Myocyte (in vitro differentiated cells): Measurements from ENCODE around the gene KCNAB2. TPM values are rescaled to one million over a fixed set of nuclear protein-coding genes. Genes with fewer than 3 reads are reported as not detected.
A peak's percentile ranks its signal among the peaks of the same experiment; 100 is the strongest.

ENCODE experiments used
- DNase-seq: peaks from one replicate; pipeline ENCODE4 v3.0.0-alpha.2; 2012; ENCODE audit warnings: low read depth
- total RNA-seq: library from RNA; depleted of rRNA; stranded (reverse); fragments of >200 nt; gene quantifications from 2 replicates; pipeline ENCODE4 v1.2.3, GENCODE V29; 2014

The KCNAB2 gene
- total RNA-seq, 1 donor from 2014 or later: 1.2 TPM

GRCh38 chr1:6107409-6108356 is 62.0 kb downstream of the KCNAB2 start:
- DNase-seq: no peak

GRCh38 chr1:6108476-6108875 is 62.8 kb downstream of the KCNAB2 start:
- DNase-seq: no peak

- DNase-seq: peak; percentile 34
Observed at GRCh38 chr1:6108937-6109614, 63.4 kb downstream of the KCNAB2 start.

DNA sequence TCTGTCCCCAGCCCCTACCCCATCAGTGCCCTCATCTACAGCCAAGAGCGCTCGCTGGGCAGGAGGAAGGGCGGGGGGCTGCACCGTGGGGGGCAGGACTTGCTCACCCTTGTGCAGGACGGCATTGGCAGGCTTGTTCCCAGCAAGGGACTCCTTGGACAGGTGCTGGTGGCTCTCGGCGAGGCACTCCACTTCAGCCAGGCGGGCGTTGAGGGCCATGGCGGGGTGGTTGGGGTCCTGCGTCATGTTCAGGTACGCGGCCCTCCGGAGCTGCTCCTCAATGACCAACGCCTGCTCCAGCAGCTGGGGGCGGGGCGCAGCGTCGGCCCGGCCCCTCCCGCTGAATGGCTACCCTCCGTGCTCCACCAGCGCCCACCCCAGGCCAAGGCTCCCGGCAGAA is 64.0 kb downstream of the KCNAB2 start:
- DNase-seq: no peak

- DNase-seq: no peak
Observed at GRCh38 chr1:6110326-6110725, 64.6 kb downstream of the KCNAB2 start.

DNA sequence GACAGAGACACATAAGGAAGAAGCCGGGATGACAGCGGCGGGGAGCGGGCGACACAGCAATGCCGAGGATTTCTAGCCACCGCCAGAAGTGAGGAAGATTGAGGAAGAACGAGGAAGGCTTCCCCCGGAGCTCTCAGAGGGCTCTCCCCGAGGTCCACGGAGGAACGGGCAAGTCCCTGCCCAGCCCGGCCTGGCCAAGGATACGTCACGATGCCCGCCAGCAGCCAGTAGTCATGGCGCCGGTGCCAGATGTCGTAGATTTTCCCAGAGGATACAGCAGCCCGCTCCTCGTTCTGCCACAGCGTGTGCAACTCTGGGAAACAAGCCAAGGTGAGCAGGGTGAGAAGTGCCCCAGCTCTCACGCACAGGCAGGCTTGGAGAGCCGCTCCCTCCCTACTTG is 65.9 kb downstream of the KCNAB2 start:
- DNase-seq: peak; percentile 12

- no peak for DNase-seq
Observed at GRCh38 chr1:6111991-6112689, 66.5 kb downstream of the KCNAB2 start.

DNA sequence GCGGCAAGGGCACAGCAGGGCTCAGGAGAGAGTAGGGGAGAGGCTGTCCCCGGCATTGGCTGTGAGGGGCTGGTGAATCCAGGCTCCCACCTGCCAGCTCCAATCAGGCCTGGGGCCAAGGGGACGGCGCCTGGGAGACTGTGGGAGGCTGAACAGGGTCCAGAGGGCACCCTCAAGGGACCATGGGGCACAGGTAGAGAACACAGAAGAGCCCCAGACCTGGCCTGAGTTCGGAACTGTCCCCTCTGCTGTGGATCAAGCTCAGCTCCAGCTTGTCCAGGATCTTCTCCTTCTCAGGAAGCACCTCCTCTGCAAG is 67.0 kb downstream of the KCNAB2 start:
- DNase-seq: no peak

DNA sequence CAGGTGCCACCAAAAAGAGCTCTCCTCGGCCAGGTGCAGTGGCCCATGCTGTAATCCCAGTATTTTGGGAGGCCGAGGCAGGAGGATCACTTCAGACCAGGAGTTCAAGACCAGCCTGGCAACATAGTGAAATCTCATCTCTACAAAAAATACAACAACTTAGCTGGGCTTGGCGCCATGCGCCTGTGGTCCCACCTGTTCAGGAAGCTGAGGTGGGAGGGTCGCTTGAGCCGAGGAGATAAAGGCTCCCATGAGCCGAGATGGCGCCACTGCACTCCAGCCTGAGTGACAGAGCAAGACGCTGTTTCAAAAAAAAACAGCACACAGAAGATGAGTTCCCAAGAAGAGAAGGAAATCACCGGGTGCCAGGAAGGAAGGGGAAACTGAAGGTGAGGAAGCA is 67.4 kb downstream of the KCNAB2 start:
- no peak for DNase-seq

DNA sequence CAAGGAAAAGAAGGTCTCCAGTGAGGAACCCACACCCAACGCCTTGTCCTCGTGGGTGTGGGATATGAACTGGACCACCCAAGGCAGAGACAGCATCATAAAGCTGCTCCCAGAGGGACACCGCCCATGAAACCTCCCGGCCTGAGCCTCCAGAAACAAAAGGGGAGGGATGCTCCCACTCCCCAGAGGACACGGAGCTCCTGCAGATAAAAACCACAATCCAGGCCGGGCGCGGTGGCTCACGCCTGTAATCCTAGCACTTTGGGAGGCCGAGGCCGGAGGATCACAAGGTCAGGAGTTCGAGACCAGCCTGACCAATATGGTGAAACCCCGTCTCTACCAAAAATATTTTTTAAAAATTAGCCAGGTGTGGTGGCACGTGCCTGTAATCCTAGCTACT is 68.1 kb downstream of the KCNAB2 start:
- DNase-seq: no peak

GRCh38 chr1:6116137-6116536 is 70.4 kb downstream of the KCNAB2 start:
- peak; percentile 17 for DNase-seq

- no peak for DNase-seq
Observed at GRCh38 chr1:6117064-6117463, 71.4 kb downstream of the KCNAB2 start.

GRCh38 chr1:6117624-6118023 is 71.9 kb downstream of the KCNAB2 start:
- DNase-seq: no peak

DNA sequence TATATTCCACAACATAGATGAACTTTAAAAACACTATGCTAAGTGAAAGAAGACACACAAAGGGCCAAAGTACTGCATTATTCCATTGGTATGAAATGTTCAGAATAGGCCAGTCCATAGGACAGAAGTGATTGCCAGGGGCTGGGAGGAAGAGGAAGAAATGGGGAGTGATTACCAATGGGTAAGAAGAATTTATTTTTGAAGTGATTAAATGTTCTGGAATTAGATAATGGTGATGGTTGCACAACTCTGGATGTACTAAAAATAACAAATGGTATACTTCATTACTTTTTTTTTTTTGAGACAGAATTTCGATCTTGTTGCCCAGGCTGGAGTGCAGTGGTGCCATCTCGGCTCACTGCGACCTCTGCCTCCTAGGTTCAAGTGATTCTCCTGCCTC is 72.7 kb downstream of the KCNAB2 start:
- no peak for DNase-seq

DNA sequence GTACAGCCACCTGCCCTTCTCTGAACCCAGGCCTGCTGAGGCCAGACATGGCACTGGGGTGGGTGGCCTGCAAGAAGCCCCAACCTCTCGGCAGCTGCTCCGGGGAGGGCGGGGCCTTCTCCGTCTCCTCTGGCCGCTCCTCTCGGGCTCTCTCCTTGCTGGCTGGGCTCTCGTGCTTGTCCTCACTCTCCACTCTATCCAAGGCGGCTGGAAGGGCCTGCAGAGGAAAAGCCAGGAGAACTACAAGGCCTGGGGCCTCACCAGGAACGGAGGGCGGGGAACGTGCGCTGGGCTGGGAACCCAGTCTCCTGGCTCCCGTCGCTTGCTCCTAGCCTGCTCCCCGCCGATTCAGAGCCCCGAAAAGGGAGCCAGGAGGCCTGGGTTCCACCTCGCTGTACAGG is 75.3 kb downstream of the KCNAB2 start:
- no peak for DNase-seq

GRCh38 chr1:6121651-6122370 is 76.1 kb downstream of the KCNAB2 start:
- no peak for DNase-seq

DNA sequence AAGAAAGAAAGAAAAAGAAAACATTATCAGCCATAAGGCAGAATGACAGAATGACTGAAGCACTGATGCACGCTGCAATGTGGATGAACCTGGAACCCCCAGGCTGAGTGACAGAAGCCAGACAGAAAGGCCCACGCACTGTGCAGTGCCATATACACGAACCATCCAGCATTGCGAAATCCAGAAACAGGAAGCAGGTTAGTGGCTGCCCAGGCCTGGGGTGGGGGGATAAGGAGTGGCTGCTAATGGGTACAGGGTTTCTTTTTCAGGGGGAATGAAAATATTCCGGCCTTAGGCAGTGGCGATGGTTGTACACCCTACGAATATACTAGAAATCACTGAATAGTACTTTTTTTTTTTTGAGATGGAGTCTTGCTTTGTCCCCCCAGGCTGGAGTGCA is 77.4 kb downstream of the KCNAB2 start:
- no peak for DNase-seq

- DNase-seq: no peak
Observed at GRCh38 chr1:6123816-6124215, 78.1 kb downstream of the KCNAB2 start.

DNA sequence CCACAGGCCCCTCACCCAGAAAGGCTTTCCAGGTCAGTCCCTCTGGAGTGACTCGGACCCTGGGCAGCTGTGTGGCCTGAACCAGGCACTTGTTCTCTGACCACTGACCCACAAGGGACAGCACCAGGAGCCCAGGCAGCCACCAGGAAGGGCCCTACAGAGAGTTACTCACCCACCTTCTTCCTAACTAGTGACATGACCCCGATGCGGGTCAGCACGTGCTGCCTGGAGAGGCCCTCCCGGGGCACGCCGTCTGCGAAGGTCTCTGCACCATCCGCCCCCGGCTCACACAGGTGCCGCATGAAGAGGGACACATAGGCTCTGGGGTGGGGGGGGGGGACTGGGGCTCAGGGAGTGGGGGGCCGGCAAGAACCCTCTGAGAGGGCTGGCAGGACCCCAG is 78.7 kb downstream of the KCNAB2 start:
- DNase-seq: no peak

GRCh38 chr1:6124746-6125365 is 79.2 kb downstream of the KCNAB2 start:
- no peak for DNase-seq

DNA sequence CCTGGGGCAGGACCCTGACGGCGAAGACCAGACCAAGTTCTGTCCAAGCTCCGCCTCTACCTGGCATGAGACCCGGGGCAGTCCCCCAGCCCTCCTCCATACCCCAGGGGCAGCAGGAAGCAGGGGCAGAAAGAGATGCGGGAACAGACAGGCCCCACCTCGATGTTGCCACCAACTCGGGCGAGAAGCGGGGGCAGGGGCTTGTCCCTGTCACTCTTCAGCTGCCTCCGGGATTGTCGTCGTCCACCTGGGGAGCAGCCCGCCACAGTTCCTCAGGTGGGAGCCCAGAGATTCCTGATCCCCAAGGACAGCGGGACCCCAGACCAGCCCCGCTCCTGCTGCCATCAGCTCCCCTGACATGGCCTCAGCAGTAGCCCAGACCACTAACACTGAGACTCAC is 79.7 kb downstream of the KCNAB2 start:
- DNase-seq: no peak
